T follicular helper cell (primary cell): Measurements from ENCODE around the gene CFAP97D2.
"Not testable (repeated sequence)": the region's sequence is repeated elsewhere in the genome, so short reads cannot be mapped to it uniquely, and the experiment has no call there.

Experiments
- DNase-seq: peaks from one replicate; pipeline ENCODE4 v3.0.0-alpha.2; 2020; ENCODE audit warnings: low read depth

CFAP97D2 gene

DNA sequence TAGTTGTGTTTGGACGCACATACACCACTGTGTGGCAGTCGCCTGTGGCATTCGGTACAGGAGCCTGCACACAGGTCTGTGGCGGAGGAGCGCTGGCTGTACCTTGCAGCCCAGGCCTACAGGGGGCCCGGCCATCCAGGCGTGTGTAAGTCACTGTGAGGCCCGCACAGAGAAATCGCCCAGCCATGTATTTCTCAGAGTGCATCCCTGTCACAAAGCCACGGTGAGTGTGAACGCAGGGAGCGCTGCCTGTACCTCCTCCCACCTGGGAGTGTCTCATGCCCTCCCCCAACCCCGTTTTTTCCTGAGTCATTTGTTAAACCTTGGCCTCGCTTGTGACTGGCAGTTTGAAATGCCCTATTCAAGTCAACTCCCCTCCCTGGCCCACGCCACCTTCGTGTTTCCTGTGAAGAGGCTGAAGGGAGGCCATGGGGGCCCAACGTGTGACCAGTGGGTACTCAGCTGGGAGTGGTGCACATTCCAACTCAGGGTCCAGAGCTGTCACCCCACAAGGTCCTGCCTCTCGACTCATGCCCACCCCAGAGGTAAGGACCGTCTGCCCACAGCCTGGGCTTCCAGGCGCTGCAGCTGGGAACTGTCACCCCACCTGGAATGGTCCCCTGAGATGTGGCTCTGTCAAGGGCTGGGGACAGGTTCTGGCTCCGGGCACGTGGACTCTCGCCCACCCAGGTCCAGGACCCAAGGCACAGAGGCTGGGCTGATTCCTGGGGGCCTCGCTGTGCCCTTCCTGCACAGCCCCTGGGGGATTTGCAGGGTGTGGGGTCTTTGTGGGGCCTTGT lies 35.1 kb upstream of the CFAP97D2 start:
- DNase-seq: peak; percentile 31

DNA sequence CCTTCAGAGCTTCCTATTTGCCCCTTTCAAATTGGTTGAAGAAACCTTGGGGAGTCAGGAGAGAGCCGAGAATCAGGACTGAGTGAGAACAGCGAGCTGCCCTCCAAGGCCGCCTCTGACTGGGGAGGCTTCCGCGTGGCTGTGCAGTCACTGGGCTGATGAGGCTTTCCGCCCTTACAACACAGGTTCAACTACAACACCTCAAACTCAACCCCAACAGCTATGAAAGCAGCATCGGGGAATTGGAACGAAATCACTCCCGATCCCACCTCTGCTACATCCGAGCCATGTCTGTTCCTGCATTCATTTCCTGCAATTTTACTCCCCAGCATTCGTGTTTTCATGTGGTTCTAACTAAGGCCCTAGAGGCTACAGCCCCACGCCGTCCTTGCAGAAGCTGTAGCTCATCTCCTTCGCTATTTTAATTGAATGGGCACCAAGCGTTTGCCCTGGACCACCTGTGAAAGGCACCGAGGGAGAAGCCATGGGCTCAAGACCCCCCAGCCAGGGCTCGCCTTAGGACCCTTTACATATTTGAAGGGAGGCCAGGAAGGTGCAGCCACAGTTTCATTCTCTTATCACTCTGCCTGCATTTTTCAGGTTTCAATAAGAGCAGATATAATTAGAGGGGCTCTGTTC lies 34.3 kb upstream of the CFAP97D2 start:
- DNase-seq: no peak

DNA sequence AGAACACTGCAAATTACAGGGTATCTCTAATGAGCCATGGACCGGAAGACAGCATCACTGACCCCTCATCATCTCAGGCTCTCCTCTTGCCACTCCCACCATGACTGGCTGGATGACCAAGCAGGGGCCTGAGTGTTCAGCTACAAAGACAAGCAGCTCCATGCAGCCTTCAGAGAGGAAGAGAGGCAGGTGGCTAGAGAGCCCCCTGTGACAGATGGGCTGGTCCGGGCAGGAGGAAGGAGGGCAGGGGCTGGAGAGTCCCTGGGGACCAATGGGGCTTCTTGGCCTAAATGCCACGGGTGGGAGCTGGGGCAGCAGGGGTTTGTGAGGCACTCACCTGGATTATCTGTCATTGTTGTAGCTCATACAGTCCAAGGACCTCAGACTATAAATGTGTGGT lies 33.8 kb upstream of the CFAP97D2 start:
- DNase-seq: no peak

DNA sequence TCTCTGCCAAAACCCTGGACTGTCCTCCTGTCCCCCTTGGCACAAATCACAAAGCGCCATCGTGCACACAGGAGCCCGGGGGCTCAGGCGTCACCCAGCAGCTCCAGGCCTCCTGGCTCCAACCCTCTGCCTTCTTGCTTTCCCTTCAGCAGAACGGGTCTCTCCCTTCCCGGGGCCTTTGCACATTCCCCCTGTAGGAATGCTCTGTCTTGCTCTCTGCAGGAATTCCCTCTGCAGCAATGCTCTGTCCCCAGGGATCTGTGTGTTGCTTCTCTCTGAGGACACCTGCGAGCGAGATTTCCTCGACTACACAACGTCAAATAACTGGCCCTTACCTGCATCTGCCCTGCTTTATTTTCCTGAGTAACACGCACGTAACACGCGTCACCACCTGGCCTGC lies 33.3 kb upstream of the CFAP97D2 start:
- no peak for DNase-seq

DNA sequence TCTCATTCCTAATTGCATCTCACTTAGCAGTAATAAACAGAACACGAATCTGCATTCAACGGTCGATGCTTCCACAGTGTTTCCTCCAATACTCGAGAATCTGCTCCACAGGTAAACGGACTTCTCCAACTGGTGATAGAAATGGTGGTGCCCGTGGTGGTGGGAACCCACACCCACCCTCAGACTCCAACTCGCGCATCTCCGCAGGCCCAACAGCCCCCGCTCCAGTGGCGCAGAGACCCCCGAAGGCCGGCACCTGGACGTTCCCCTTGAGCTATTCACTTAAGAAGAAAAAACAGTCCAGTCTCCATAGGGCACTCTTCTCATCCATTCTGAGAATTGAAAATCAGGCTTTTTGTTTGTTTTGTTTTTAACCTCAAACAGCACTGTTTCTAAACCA lies 32.9 kb upstream of the CFAP97D2 start:
- DNase-seq: no peak

DNA sequence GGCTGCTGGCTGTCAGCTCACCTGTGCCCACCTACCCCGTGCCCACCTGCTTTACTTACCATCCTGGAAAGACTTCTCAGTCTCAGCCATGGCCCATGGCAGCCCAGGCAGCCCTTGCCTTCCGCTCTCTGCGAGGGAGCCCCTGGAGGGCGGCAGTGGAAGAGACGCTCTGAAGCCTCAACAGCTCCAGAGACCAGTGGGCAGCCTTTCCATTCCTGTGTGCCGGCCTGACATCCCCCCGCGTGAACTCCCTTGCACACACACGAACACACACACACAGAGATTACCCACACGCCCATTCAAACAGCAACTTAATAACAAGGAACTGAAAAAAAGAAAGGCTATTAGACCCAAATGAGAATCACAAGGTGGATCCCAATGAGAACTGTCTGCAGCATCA lies 32.4 kb upstream of the CFAP97D2 start:
- no peak for DNase-seq

DNA sequence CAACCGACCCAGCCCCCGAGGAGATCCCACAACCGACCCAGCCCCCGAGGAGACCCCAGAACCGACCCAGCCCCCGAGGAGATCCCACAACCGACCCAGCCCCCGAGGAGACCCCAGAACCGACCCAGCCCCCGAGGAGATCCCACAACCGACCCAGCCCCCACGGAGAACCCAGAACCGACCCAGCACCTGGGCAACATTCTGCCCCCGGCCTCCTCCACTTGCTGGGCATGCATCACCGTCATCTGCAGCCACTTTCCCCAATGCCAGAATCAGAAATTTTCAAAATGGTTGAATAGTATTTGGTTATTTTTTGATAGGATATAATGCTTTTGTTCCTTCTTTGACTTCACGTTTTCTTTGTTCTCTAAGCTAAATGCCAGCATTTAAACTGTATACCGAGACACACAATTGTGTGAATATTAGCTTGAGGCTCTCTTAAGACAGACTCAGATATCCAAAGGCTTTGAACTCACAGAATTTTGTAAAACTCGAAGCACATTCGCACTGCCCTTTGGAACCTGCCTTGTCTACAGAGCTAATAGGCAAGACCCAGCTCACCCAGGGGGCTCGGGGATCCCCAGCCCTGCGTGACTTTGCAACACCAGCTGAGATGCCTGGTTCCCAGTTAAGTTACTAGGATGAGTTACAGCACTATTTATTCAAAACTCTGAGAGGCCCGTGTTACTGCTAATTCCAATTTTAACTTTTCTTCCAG lies 31.1 kb upstream of the CFAP97D2 start:
- no peak for DNase-seq

DNA sequence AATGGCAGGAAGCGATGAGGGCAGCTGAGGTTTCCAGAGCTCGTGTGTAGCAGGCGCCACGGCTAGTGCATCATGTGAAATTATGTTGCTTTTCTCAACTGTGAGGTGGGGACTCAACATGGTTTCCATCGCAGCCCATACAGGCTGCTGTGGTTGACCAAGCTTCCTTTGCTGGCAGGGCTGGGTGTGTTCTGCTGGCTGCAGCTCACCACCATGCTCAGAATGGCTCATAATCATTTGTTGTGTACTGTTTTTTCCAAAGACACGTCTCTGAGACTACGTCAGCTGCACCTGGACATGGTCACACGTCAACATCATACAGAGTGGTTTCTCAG lies 30.6 kb upstream of the CFAP97D2 start:
- DNase-seq: peak; percentile 85

DNA sequence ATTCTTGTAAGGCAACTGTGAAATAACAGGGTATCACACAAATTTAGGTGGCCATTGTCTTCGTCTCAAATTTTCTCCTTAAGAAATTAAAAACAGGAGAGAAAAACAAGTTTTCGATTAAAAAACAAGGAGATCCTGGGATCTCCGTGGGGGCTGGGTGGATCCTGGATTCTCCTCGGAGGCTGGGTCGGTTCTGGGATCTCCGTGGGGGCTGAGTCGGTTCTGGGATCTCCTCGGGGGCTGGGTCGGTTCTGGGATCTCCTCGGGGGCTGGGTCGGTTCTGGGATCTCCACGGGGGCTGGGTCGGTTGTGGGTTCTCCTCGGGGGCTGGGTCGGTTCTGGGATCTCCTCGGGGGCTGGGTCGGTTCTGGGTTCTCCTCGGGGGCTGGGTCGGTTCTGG lies 30.2 kb upstream of the CFAP97D2 start:
- not testable (repeated sequence) for DNase-seq

DNA sequence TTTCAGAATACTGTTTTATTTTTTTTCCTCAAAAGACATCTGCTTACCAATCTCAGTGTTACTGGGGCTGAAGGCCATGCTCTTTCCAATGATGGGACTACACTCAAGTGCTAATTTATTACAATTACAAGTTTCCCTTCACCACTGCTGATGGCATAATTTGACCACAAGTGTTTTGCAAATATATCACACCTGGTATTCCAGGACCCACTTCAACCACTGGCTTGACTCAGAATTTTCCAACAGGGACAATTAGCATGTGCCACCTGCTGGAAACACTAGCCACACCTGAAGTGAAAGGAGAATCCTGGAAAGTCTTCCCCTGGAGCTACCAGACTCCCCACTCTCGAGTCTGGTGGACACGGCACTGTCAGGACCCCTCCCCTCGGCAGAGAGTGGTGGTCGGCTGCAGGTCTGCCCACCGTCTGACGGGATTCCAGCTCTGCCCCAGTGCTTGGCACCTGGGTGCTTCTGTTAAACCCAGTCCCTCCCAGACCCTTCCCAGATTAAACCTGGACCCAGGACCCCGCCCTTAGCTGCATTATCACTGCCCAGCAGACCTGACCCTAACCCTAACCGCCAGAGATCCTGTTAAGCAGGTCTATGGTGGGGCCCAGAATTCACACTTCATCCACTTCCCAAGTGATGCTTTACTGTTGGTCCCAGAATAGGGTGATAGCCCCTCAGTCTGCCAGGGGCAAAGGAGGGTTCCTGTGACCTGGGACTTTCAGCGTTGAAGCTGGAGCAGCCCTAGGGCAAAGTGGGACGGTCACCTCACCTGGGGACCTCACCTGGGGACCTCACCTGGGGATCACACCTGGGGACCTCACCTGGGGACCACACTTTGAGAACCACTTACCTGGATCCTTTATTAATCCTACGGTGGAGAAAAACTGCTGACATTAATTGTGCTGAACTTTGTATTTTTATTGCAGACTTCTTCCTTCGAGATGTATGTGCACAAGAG lies 29.0 kb upstream of the CFAP97D2 start:
- no peak for DNase-seq

DNA sequence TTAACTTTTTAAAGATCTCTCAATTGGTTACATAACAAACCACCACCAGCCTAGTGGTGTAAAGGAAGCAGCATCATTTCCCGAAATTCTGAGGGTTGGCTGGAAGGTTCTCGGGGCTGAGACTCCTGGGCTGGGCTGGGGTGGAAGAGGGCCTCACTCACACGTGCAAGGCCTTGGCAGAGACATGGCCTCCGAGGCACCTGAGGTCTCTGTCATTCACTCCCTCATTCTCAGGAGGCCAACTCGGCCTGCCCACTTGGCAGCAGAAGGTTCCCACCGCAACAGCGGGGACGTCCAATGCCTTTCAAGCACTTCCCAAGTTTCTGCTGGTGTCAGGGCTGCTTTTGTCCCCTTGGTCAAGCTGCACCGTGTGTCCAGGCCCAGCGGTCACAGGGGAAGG lies 28.0 kb upstream of the CFAP97D2 start:
- no peak for DNase-seq

DNA sequence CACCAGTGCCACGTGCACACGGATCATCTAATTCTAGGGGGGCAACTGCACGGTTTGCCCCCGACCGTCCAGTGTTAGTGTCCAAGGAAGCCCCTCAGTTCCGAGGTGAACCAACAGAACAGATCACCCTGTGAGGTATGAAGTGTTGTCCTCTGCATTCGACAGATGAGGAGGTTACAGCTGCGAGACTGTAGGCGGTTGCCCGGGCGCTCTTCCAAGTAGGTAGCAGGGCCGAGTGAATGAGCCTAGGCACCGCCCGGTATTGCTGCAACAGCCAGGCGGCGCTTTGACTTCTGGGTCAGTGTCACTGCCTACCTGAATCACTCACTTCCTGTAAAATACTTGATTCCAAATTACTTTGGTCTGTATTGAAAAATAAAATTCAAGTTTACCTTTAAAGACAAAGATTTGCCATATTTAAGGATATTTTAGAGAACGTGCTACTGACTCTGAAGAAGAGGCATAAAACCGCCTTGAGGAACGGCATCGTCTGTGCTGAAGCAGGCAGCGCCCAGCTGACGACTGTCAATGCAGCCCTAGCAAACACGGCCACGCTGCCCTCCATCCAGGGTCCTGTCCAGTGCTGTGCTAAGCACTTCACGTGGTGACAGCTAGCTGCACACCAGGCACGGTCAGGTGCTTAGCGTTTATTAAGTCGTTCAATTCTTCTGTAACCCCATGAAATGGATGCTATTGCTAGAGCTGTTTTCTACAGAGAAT lies 27.3 kb upstream of the CFAP97D2 start:
- DNase-seq: peak; percentile 47

DNA sequence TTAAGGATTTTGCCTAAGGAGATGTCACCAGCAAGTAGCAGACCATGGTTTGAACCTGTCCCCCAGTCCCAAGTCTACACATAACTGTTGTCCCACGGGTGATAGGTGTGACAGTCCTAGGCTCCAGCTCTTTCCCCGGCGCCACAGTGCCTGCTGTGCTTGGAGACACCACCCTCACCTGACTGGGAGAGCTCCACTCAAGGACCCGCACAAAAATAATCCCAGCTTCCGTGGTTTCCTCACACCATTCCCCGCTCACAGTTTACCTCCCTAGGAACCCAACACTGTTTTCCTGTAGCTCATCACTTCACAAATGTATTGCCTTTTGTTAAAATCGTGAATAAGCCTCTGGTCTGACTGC lies 26.8 kb upstream of the CFAP97D2 start:
- no peak for DNase-seq

DNA sequence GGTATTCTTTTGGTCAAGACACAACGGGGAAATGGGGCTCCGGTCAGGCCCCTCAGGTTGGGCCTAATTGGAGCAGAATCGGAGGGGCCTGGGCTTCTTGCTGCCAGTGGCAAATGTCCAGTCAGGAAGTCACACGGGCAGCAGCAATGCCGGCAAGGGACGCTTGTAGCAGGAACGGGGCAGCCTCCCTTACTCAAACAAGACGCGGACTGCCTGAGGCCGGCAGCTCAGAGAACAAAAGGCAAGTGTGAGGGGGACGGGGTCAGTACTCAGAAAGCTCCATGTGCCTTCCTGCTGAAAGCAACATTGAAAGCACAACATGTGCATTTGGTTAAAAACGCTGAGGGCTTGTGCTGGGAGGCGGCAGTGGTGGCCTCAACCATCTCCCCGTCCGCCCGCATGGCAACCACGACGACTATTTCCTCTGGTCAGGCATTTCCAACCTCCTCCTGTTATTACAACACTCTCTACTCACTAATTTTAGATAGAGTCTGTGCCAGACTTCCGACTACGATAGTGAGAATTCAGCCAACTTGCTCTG lies 26.2 kb upstream of the CFAP97D2 start:
- no peak for DNase-seq

DNA sequence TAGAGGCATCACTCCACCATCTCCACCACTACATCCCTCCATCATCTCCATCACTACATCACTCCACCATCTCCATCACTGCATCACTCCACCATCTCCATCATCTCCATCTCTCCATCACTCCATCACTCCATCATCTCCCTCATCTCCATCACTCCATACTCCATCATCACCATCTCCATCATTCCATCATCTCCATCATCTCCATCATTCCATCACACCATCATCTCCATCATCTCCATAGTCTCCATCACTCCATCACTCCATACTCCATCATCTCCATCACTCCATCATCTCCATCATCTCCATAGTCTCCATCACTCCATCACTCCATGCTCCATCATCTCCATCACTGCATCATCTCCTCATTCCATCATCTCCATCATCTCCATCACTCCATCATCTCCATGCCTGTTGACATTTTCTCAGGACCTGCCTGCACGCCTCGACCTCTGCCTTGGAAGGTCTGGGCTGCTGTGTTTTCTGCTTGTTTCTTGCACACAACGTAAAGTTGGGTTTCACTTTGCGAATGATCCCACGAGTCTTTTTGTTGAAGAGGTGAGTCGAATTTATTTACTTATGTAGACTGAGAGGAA lies 25.5 kb upstream of the CFAP97D2 start:
- no peak for DNase-seq

DNA sequence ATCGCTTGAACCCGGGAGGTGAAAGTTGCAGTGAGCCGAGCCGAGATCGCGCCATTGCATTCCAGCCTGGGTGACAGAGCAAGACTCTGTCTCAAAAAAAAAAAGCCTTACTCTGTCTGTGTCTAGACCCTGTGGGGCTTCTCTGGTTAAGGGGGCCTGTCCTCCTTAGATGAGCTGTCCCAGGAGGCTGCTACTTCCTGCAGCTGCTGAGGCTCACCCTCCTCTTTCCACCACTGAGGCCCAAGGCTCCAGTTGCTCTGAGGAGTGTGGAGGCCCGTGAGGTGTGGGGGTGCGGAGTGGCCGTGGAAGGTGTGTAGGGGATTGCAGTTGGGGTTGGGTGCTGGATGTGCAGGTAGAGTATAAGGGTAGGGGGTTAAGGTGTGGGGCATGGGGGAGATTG lies 24.6 kb upstream of the CFAP97D2 start:
- DNase-seq: no peak

DNA sequence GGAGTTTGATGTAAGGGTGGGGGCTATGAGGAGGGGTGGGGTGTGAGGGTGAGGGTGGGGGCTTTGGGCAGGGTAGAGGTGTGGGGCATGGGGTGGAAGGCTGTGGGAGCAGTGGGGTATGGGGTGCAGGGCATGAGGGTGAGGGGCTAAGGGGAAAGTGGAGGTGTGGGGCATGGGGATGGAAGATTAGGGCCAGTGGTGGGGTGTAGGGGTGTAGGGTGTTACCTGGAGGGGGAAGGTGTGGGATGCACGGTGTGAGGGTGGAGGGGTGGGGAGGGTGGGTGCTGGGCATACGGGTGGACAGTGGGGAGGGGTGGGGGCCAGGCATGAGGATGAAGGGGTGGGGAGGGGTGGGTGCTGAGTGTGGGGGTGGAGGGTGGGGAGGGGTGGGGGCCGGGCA lies 23.7 kb upstream of the CFAP97D2 start:
- DNase-seq: no peak

DNA sequence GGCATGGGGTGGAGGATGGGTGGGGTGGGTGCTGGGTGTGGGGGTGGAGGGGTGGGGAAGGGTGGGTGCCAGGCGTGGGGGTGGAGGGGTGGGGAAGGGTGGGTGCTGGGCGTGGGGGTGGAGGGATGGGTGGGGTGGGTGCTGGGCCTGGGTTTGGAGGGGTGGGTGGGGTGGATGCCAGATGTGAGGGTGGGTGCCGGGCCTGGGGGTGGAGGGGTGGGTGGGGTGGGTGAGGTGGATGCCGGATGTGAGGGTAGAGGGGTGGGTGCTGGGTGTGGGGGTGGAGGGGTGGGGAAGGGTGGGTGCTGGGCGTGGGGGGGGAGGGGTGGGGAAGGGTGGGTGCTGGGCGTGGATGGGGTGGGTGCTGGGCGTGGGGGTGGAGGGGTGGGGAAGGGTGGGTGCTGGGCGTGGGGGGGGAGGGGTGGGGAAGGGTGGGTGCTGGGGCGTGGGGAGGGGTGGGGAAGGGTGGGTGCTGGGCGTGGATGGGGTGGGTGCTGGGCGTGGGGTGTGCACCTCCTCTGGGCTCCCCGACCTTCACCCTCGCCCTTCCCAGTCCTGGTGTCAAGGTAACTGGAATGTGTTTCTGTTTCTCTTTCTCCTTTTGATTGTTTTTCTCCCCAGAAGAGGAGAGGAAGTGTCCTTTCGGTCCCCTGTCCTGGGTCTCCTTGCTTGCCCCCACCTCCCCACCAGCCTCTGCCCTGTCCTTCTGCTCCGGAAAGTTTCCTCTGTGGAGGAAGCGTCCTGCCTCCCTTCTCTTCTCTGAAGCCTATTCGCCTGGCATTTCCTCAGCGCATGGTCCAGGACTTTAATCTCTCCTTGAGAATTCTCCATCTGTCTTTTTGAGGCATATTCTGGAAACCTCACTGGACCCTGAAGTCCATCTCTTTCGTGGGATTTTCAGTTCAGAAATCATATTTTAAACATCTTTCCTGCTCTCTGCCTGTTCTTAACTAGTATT lies 22.9 kb upstream of the CFAP97D2 start:
- no peak for DNase-seq

DNA sequence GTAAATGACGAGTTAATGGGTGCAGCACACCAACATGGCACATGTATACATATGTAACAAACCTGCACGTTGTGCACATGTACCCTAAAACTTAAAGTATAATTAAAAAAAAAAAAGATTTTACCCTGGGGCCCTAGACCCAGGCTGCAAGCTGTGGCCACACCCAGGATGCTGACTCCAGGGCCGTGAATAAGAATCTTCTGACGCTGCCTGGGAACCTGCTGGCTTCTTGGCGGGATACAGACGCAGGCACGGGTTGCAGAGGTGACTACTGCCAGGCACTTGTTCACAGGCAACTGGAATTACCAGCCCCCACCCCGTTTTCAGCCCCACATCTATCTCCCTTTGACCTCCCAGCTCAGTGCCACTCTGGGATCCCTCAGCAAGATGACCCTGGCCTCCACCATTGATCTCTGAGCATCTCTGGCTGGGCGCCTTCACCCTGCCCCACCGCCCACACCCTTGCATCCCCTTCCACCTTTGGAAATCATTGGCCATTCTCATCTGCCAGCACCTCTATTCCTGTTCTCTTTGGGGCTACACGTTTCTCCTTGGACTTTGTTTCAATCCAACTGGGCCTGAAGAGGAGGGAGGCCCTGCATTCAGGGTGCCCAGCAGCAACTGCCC lies 21.1 kb upstream of the CFAP97D2 start:
- no peak for DNase-seq
